Activated CD8-positive, alpha-beta memory T cell treated with anti-CD3 and anti-CD28 coated beads for 4 hours (primary cell): ENCODE data around the gene CA12.
"Not testable (repeated sequence)": the region's sequence is repeated elsewhere in the genome, so short reads cannot be mapped to it uniquely, and the experiment has no call there.

Experiments
- DNase-seq, 2 donors: peaks; one replicate each; pipeline ENCODE4 v3.0.0-alpha.2; 2020; ENCODE audit warnings: low read depth in 2 of 2

CA12 gene

DNA sequence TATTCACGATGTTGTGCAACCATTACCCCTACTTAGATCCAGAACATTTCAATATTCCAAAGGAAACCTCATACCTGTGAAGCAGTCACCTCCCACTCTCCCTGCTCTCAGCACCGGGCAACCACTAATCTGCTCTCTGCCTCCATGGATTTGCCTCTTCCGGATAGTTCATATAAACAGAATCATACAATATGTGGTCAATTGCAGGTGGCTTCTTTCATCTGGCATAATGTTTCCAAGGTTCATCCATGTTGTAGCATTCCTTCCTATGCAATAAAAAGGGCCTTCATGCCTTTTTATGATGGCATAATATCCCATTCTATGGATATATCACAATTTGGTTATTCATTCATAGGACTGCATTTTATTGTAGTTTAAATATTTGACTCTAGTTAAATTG is 23.9 kb downstream of the CA12 start:
- DNase-seq: no peak

DNA sequence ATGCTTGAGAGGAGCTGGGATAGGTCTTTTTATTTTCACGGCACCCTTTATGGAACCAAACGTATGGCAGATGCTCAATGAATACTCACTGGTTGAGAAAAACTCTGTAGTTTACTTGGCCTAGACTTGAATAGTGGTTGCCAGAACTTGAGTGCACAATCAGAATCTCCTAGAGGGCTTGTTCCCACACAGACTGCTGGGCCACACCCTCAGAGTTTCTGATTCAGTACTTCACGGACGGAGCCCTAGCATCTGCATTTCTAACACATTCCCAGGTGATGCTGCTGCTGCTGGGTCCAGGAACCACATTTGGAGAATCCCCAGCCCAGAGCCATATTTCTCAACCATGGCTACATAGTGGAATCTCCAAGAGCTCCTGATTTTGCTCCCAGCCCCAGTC is 24.6 kb downstream of the CA12 start:
- no peak for DNase-seq

DNA sequence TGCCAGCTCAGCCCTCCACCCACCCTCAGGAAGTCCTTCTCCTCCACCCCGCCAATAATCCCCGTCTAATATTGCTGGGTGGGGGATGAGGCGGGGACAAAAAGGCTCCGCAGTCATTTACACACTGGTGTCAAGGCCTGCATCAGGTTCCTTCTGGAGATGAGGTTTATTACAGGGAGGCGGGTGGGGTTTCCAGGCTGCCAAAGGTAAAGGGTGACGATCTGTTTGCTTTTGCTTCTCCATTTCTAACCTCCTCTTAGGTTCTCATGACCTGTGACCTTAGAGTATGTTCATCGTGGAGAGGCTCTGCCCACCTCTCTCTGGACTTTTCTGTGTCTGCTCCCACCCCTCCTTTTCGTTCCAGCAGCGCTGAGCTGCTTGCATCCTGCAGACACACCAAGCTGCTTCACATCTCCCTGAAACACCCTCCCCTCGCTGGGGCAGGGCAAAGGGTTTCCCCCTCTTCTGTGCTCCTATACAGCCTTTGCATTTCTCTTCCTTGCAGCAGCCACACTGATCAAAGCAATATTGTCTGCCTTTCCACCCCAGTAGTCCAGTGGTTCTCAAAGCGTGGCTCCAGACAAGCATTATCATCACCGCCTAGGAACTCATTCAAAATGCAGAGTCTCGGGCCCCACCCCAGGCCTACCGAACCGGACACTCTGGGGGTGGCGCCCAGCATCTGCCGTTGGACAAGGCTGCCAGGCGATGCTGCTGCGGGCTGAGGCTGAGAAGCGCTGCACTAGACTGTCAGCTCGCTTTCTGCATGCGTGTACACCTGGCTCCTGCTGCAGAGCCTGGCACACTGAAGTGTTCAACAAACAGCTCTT is 26.6 kb downstream of the CA12 start:
- no peak for DNase-seq

DNA sequence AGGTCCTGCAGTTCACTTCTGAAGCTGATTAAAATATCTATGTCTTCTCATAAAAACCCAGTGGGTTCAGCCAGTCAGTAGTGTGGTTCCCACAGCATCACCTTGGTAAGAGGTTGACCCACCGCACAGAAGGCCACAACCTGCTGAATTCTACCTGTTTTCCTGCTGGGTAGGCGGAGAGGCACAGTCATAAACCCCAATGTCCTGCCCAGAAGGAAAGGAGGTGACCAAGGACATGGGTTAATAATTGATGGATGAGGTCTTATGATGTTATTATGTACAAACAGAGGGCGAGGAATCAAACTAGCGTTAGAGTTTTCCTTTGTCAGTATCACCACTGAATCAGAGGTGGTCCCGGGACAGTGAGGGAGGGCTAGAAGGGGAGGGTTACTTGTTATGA is 27.8 kb downstream of the CA12 start:
- DNase-seq: no peak

DNA sequence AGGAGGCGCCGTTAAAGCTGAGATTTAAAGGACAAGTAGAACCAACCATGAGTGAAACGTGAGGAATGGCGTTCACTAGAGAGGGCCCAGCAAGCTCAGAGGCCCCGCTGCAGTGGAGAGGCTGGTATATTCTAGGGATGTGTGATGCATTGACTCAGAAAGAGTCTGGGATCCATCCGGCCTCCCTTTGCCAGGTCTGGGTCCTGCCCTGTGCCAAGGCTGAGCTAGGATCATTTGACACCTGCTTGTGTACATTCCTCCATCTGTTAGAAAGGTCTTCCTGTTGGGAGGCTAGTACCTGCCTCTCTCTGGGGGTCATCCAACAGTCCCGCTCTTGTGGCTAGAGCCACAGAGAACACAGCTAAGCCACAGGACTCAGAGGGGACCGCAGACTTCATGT is 28.4 kb downstream of the CA12 start:
- no peak for DNase-seq

DNA sequence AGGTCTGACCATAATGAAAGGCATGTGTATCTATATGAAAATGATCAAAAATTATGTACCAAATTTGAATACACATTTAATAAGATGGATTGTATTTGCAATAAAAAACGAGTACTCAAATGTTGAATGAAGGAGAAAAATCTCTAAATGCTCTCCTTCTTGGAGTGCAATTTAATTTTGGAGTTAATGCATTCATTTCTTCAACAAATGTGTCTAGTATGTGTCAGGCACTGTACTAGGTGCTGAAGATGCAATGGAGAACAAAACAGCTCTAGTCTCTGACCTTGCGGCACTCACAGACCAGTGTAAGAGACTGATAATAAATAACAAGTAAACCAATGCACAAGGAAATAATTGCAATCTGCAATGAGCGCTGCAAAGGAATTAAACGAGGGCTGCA is 28.8 kb downstream of the CA12 start:
- DNase-seq: no peak

DNA sequence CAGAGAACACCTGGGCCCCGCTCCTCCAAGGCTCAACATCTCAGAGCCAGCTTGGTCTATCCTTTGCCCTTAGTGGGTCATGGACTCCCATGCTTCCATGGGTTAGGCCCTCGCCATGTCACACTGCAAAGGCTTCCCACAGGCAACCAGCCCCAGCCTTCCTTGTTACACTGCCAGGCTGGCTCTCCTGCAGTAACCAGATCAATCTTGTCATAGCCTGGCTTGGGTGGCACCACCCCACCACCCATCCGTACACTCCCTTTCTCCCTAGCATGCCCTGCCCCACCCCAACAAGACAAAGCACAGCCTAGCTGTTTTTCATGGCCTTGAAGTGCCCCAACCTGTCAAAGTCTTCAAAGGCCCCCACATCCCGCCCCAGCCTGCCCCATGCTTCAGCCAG is 30.5 kb downstream of the CA12 start:
- no peak for DNase-seq

DNA sequence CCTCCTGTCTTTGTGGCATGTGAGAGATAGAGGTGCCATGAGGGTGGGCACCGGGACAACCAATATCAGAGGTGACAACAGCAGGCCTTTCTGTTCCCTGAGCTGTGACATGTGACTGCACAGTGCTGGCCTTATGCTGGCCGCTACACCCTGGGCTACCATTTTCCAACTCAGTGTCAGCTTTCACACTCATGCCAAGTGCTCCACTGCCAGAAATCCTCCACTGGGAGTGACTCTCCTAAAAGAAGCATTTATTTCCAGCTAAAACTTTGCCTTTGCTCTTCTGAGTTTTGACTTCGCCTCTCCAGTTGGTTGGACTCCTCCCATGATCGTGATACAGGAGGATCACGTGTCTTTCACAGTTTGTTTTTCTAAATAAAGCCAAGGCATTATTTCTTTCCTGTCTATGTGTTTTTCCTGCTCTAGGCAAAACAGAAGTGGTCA is 31.4 kb downstream of the CA12 start:
- DNase-seq: no peak

DNA sequence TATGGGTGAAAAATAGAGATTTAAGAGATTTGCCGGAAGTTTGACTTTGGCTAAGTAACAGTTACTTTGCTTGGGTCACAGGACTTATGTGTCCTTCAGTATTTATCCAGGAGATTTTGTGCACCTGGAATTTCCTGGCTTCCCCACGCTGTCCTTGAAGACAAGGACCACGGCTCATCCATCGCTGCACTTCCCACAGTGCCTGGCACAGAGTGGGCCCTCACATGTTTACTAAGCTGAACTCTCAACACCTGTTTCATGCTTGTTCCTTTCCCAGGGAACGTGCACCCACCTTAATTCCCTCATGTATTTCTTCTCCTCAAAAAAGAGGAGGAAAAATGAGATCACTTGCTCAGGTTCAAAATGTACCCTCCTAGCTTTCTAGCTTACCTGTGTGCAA is 32.0 kb downstream of the CA12 start:
- no peak for DNase-seq

DNA sequence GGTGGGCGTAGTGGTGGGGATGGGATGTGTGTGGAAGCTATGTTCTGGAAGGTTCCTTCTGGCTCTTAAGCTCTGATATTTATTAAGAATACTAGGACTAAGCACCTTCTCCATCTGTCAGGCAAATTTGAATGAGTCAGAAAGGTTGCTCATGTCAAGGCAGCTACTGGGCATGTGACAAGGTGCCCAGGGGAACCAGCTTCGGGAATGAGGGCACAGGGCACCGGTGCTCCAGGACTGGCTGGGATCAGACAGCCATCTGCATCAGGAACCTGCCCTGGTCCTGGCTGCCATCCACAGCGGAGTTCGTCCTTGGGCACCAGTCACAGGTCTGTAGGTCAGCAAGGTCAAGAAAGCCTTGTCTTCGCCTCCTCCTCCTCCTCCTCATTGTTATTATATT is 32.5 kb downstream of the CA12 start:
- no peak for DNase-seq

DNA sequence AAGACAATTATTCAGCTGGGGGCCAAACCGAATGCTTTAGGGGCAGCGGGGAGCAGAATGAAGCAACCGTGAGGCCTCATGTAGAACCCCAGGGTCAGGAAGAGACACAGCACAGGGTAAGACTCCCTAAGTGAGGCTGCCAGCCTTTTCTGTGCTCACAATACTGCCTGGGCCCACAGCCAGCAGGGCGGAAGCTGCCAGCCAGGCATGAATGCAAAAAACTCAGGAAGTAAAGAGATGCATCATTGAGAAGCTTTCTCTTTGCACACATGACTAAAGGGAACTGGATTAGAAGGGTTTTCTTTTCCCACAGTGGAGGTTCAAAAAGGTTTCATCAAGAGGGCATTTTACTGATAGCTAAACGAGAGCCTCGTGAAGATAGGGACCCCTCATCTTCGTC is 33.3 kb downstream of the CA12 start:
- no peak for DNase-seq

DNA sequence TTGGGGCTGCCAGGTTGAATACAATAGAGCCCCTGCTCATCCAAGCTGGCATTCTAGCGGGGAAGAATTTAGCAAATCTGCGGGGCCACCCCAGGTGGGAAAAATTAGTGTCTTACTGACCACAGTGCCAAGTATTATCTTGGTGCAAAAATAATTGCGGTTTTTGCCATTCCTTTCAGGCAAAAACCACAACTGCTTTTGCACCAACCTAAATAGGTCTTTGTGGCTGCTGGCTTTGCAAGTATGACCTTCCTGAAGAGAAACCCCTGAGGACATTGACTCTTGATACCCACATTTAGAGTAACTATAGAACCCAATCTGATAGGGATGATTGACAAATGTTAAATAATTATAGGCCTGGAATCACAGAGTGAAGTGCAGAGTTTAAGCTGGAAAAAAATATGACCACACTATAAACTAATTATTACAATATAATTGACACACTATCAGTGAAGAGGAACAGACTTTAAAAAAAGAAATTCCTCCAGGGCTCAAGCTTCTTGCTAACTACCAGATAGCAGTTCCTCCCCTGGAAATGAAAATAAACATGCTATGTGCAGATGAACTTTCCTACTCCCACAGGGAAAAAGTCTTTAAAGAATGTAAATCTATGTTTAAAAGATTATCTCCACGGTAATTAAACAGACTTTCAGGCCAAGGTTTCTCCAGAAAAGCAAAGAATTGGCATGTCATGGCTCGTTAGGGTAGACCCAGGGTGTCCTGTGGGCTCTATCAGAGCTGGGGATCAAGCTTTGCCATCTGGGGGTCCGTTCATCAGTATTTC is 34.4 kb downstream of the CA12 start:
- no peak for DNase-seq

DNA sequence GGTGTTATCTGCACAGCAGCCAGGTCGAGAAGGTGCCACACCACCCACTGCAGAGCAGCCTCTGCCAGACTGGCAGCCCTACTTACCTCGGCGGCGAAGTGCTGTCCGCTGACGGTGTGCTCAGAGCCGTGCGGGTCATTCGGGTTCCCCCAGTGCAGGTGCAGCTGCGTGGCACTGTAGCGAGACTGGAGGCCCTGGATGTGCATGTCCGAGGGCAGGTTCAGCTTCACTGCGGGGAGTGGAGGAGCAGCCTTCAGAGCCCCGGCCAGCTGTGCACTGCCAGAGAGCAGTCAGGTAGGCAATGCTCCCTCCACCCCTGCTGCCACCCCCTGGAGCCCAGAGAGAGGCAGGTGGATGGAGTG is 36.3 kb downstream of the CA12 start:
- DNase-seq: no peak

DNA sequence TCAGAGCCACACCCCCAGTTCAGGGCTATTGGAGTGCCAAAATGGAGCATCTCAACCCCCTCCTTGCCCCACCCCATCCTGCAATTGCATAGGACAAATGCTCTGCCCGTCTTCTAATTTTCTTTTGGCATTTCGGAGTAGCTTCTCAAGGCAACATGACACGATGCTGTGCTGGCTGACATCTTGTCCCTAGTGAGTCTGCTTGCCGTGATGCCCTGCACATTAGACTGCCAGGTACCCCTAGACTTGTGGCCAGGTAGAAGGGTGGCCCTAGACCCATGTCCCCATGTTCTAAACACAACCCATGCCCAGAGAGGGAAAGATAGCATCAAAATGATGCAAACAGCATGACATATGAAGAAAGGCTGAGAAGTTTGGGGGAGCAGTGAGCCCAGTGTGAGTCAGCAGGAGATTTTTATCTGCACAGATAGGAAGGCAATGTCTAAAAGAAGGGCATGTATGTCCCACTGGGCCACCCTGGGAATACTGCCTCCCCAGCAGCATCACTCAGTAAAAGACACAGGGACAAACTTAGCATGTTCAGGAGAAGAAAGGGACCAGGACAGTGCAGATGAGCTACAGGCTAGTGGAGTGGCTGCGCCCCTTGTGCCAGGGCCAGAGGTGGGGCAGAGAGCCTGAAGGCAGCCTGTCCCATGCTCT is 36.8 kb downstream of the CA12 start:
- DNase-seq: no peak

DNA sequence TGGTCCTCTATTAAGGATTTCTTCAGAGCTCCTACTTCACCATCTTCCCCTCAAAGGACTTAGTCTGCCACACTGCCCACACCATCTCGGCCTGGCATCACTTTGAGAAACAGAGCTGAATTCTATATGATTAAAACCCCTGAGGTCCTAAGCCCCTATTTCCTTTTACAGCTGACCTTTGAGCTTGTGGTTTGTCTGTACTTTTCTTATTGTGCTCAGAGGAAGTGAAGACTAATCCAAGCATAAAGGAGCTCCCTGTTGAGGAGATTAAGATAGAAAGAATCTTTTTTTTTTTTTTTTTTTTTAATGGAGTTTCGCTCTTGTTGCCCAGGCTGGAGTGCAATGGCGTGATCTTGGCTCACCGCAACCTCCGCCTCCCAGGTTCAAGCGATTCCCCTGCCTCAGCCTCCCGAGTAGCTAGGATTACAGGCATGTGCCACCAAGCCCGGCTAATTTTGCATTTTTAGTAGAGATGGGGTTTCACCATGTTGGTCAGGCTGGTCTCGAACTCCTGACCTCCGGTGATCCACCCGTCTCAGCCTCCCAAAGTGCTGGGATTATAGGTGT is 38.6 kb downstream of the CA12 start:
- DNase-seq: not testable (repeated sequence)

DNA sequence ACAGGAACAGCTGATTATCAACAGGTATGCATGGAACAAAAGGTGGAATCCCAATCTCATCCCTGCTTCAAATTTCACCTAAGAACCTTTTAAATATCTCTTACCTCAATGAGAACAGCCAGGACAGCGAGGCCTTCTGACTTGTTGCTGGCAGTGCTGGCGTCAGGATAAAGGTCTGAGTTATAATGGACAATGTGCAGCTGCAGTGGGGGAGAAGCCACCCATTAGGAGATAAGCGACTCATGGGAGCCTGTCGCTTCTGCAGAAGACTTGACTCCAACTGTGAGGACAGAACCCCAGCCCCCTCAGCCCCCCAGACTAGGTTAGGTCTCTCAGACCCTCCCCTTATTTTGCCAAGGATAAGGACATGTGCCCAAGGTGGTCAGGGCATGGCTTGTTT is 39.7 kb downstream of the CA12 start:
- DNase-seq: no peak

DNA sequence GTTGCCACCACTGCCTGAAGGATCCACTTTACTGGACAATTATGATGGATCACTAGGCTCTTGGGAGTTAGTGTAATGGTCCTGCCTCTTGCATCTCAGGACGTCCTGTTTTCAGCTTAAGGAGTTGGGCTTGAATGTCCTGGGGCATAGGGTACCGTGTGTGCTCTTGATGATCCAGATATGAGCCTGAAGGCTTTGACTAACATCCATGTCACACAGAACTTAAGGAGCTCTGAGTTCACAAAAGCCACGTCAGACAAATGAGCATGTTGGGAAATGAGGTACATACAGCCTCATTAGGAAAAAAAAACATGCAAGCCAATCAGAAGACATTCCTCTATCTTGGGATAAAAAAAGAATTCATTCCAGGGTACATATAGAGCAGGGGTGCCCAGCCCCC is 40.8 kb downstream of the CA12 start:
- no peak for DNase-seq

DNA sequence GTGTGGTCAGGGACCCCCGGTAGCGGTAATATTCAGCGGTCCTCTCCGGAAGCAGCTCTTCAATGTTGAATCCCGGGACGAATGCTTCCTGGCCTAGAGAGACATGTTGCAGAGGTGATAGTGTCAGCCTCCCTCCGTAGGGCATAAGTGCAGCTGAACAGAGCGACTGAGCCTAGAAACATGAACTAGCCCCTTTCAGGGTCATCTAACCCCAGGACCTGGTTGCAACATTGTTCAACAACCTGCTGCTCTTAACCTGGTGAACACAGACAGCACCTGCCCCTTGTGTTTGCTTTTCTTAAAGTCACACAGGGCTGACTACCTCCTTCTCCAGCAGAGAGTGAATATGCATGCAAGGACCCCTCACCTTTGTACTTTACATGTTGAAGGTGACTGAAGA is 41.3 kb downstream of the CA12 start:
- no peak for DNase-seq

DNA sequence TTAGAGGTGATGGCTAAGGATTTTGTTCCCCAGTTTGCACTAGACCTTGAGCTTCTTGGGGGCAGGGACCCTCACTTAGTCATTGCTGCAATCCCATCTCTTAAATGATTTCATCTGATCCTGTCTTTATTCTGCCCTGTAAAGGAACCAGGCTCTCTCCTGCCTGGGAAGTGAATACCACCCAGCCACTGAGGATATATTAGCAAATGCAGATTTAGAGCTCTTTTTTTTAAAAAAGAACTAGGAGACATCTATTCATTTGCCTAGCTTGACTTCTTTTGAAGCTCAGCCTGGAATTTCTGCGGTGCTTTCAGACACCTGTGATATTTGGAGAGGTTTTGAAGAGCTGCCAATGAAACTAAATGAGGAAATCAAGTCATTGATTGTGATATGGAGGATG is 41.8 kb downstream of the CA12 start:
- DNase-seq: no peak

DNA sequence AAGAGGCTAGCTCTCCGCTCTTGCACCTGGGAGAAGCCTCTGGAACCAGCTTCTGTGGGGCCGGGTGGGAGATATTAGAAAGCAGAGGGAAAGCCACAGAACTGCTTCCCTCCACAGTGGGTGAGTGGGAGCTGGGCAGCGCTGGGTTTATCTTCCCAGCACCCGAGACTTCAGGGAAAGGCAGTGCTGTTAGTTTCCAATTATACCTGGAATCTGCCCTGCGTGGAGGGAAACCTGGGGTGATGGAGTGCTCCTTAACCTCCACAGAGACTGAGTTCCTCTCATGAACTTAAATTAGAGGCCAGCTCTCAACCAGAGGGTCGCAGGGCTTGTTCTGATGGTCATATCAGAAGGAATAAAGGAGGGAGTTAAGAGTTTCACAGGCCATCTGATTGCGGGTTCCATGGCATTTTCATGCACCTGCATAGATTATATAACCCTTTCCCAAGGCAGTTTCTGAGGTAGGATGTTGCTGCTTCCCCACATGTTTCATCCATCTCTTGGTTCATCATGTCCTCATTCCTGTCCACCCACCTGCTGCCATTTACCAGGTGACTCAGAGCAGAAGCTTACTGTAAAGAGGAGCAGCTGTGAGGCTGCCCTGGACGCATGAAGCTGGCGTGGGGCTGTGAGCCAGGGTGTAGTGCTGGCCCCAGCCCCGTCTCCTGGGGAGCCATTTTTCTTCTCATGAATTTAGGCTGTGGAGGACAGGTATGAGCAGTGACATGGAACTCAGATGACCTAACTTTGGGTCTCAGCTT is 42.5 kb downstream of the CA12 start:
- DNase-seq: no peak

DNA sequence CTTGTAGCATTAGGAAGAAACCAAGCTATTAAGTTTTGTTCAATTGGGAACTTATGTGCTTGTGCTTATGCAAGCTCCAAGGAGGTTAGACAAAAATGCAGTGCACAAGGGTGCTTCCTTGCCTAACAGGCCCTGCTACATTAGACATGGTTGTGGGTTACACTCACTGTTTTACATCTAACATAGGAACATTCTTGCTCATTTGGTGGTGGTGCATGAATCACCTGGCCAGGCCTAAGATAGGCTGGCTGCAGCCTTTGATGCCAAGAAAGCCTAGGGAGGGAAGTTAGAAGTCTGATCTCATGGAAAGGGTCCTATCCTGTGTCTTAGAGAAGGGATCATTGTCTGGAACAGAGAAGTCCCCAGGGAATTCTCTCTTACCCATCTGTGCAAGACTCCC is 43.5 kb downstream of the CA12 start:
- no peak for DNase-seq

DNA sequence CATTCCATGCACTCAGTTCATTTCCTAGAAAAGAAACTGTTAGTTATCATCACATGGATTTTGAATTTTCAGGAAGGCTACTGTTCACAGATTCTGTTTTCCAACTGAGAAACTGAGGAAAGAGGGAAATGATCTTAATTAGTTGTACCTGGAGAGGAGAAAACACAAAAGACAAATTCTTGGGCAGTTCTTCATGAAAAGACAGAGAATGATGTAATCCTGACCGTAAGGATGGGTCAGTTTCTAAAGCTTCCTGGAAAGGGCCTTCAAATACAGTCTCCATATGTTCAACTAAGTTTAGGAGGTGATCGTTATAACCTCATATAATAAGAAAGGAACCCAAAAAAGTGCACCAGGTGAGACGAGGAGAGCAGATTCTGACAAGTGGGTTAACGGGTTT is 44.6 kb downstream of the CA12 start:
- no peak for DNase-seq
